KOPT-K1 (cell line): ENCODE results near the gene ZNRF4.

Source experiments
- H3K27ac ChIP-seq: fragments of 200-600 bp; sonication (generic); 2 replicates; pipeline ENCODE4 v1.5.1; 2016; ENCODE audit warnings: antibody characterized with exemption, mild to moderate bottlenecking, low read depth, low read length; ENCODE audit not compliant: poor library complexity, severe bottlenecking
- H3K36me3 ChIP-seq: fragments of 200-600 bp; sonication (generic); 2 replicates; pipeline ENCODE4 v1.5.1; 2017; ENCODE audit warnings: antibody characterized with exemption, mild to moderate bottlenecking, low read length, moderate library complexity; ENCODE audit not compliant: insufficient read depth
- H3K9me3 ChIP-seq: fragments of 200-600 bp; sonication (generic); 2 replicates; pipeline ENCODE4 v1.5.1; 2017; ENCODE audit warnings: antibody characterized with exemption, low read length, mild to moderate bottlenecking; ENCODE audit not compliant: insufficient read depth, poor library complexity, severe bottlenecking

Gene ZNRF4

DNA sequence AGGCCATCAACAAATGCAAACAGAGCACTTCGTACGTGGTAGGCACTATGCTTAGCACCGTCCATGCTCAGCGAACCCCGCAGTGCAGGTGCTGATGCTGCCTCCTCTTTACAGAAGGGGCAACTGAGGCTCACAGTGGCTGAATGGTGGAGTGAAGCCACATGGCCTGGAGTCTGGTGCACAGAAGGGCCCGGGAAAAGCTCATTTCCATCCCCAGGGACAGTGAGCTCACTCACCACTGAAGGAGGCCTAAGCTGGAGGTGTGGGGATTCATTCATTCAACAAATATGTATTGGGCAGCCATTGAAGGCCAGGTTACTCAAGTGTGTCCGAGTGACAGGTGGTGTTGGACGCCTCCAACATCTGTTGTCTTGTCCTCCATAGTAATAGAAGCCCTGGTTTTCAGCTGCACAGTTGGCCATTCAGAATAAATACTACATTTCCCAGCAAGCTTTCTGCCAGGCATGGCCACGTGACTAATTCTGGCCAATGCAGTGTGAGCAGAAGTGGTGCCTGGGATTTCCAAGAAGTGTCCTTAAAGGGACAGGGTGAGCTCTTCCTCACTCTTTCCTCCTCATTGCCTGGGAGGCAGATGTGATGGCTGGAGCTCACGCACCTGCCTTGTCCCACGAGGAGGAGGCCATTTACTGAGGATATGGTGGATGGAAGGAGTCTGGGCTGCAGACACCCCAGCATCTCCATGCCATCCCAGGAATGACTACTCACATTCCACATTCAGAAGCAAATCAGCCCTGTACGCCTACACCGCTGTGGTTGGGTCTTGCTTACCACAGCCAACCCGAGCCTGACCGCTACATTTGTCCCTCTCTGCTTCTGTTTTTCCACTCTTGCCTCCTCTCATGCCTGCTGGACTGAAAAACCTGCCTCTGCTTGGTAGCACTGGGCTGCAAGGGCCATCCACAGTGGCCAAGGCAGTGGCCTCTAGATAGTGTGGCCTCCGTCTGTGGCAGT is 2.3 kb upstream of the ZNRF4 start:
- H3K27ac ChIP-seq: no peak overlapping the region
- H3K36me3 ChIP-seq: no peaks in the 10 kb centered on the region
- H3K9me3 ChIP-seq: no peaks in the 10 kb centered on the region

DNA sequence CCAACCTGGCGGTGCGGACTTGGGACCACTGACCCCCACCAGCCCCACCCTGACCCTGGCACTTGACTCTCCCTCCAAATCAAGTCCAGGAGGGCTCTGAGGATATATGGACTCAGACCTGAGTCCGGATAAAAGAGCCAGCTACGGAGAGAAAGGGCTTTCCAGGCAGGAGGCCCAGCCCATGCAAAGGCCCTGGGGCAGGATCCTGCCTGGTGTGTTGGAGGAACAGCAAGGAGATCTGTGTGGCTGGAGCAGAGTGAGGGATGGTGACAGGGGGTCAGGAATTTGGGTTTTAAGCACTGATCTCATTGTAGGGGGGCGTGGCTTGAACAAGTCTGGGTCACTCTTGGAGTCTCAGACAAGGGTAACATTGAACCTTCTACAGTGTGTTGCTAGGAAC is 474 bp upstream of the ZNRF4 start:
- Histone ChIP-seq H3K9me3 (no peaks in the 10 kb centered on the region), H3K36me3 (no peaks in the 10 kb centered on the region), H3K27ac (no peak overlapping the region)

DNA sequence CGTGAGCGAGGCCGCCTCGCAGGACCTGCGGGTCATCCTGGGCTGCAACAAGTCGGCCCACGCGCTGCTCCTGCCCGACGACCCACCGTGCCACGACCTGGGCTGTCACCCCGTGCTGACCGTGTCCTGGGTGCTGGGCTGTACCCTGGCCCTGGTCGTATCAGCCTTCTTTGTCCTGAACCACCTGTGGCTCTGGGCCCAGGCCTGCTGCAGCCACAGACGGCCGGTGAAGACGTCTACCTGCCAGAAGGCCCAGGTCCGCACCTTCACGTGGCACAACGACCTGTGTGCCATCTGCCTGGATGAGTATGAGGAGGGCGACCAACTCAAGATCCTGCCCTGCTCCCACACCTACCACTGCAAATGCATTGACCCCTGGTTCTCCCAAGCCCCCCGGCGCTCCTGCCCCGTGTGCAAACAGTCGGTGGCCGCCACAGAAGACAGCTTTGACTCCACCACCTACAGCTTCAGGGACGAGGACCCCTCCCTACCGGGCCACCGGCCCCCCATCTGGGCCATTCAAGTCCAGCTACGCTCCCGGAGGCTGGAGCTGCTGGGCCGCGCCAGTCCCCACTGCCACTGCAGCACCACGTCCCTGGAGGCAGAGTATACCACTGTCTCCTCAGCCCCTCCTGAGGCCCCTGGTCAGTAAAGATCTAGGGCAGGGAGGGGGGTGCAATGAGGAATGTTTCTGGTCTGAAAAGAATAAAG is 1.1 kb downstream of the ZNRF4 start:
- Histone ChIP-seq H3K9me3 (no peaks in the 10 kb centered on the region), H3K36me3 (no peaks in the 10 kb centered on the region), H3K27ac (no peak overlapping the region)

DNA sequence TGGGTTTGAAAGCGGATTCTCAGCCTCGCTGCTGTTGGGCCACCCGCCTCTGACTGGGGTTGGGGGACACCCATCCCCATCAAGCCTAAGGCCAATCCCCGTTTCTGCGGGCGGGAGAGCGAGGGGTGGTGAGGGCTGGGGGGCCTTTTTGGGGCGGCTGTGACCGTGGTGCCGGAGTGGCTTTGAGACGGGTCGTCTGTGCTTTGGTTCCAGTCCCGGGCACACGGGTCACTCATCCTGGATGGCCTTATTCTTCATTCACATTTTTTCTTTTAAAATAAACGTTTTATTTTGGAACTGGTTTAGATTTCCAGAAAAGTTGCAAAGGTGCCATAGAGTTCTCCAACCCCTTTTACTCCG is 1.6 kb downstream of the ZNRF4 start:
- Histone ChIP-seq H3K9me3 (no peaks in the 10 kb centered on the region), H3K36me3 (no peaks in the 10 kb centered on the region), H3K27ac (no peak overlapping the region)

DNA sequence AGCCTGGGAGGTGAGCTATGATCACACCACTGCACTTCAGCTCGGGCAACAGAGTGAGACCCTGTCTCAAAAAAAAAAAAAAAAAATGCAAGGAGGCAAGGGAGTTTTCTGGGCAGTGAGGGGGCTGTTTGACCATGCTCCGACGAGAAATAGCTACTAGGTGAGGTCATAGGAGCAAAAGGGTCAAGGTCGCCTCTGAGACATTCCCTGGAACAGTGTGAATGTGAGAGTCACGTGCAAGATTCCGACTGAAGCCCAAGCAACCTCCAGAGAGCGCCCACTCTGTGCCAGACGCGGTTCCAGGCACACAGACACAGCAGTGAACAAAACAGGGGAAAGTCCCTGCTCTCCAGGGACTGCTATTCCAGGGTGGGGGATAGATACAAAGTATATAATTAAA is 2.5 kb downstream of the ZNRF4 start:
- H3K36me3 ChIP-seq: no peaks in the 10 kb centered on the region
- no peak overlapping the region for H3K27ac ChIP-seq
- H3K9me3 ChIP-seq: peaks cover 1% of the 10 kb centered on the region

DNA sequence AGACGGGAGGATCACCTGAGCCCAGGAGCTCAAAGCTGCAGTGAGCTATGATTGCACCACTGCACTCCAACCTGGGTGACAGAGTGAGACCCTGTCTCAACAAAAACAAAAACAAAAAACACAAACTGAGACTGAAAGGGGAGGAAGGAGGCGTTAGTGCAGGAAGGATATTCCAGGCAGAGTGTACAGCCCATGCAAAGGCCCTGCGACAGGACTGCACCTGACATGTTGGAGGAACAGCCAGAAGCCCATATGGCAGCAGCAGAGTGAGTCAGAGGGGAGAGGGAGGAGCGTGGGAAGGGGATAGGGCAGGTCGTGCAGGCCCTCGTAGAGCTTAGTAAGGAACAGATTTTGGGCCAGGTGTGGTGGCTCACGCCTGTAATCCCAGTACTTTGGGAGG is 3.2 kb downstream of the ZNRF4 start:
- no peak overlapping the region for H3K27ac ChIP-seq
- peaks cover 6% of the 10 kb centered on the region for H3K9me3 ChIP-seq
- no peaks in the 10 kb centered on the region for H3K36me3 ChIP-seq

DNA sequence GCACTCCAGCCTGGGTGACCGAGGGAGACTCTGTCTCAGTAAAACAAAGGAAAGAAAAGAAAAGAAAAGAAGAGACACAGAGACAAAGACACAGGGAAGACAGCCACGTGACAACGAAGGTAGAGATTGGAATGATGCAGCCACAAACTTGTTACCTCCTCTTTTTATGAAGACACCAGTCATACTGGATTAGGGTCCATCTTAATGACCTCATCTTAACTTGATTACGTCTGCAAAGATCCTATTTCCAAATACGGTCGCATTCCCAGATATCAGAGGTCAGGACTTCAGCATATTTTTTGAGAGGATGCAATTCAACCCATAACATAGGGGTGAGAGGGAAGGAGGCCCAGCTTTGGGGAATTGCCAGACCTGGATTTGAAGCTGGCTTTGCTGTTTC is 4.1 kb downstream of the ZNRF4 start:
- Histone ChIP-seq H3K36me3 (no peaks in the 10 kb centered on the region), H3K9me3 (peaks cover 6% of the 10 kb centered on the region), H3K27ac (no peak overlapping the region)

DNA sequence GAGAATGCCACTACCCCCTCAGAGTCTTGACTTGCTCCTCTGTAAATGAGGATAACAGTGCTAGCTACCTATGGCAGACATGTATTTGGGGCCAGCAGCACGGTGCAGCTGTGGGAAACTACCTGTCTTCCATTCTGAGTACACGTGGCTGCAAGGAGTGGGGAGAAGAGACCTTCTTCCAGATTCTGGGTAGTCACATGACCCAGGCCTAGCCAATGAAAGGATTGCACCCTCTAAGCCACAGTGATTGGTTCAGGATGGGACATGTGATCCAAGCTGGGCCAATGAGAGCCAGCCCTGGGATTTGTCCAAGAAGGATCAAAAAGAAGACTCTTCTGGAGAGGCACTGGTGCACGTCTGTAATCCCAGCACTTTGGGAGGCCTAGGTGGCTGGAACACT is 5.5 kb downstream of the ZNRF4 start:
- Histone ChIP-seq H3K36me3 (no peaks in the 10 kb centered on the region), H3K9me3 (peaks cover 6% of the 10 kb centered on the region)

DNA sequence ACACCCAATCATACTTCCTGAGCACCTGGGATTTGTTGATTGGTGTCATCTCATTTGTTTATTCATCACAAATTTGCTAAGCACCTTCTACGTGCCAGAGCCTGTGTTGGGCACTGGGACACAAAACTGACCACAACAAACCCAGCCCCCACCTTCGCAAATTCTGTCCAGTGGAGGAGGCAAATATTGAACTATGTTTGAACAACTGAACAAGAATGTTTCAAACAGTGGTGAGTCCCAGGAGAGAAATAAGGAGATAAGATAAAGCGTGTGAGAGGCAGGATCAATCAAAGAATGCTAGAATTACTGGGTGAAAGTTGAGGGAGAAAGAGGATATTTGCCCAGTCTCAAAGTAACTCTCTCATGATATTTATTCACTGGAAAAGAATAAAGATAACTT is 8.7 kb downstream of the ZNRF4 start:
- Histone ChIP-seq H3K36me3 (no peaks in the 10 kb centered on the region), H3K27ac (no peak overlapping the region), H3K9me3 (peaks cover 6% of the 10 kb centered on the region)

More for the DNA sequence above, 5.5 kb downstream of the ZNRF4 start:
- H3K27ac ChIP-seq: no peak overlapping the region

DNA sequence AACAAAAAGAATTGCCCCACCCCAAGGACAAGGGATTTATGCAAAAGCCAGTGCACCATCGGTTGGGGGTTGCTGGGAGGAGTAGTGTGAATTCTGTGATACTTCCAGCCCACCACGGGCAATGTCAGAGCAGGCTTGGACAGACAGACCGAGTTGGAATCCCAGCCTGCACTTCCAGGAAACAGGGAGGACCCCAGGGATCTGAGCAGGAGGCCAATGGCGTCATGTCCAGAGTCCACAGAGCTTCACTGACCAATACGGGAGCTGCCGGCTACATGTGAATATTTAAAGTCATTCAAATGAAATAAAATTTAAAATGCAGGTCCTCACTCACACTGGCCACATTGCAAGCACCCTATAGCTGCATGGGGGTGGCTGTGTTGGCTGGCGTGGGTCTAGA is 10.9 kb downstream of the ZNRF4 start:
- no peak overlapping the region for H3K27ac ChIP-seq

DNA sequence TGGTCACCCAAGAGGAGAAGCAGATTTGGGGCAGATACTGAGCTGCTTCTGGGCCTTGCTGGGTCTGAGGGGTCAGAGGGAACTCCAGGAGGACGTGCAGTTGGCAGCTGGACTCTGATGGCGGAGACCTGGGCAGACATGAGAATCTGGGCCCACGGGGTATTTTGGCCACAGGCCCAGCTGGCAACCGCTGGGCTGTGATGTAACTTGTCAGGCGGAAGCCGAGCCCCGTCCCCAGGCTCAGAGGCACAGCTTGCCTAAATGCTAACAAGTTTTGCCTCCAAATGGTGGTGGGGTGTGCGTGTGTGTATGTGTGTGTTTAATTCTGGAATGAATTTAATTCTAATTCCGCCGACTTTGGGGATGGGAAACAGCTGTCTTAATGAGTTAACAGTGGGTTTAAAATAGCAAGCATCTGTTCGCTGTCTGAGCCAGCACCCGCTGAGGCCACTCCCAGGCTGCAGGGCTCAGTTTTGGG is 11.6 kb downstream of the ZNRF4 start:
- H3K27ac ChIP-seq: no peak overlapping the region

More for the DNA sequence above, 10.9 kb downstream of the ZNRF4 start:
- Histone ChIP-seq H3K9me3 (peaks cover 6% of the 10 kb centered on the region), H3K36me3 (no peaks in the 10 kb centered on the region)

DNA sequence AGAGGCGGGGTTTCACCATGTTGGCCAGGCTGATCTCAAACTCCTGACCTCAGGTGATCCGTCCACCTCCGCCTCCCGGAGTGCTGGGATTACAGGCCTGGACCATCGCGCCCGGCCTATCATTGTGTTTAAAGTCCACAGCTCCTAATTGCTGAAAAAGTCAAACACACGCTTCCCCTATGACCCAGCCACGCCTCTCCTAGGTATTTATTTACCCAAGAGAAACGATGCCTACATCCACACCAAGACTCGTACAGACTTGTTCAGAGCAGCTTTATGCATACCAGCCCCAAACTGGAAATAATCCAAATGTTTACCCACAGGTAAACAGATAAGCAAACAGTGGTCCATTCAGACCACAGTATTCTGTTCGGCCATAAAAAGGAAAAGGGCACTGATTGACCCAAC is 15.1 kb downstream of the ZNRF4 start:
- Histone ChIP-seq H3K27ac (no peak overlapping the region), H3K9me3 (no peaks in the 10 kb centered on the region), H3K36me3 (no peaks in the 10 kb centered on the region)

More for the DNA sequence above, 11.6 kb downstream of the ZNRF4 start:
- no peaks in the 10 kb centered on the region for H3K36me3 ChIP-seq
- H3K9me3 ChIP-seq: peaks cover 6% of the 10 kb centered on the region

DNA sequence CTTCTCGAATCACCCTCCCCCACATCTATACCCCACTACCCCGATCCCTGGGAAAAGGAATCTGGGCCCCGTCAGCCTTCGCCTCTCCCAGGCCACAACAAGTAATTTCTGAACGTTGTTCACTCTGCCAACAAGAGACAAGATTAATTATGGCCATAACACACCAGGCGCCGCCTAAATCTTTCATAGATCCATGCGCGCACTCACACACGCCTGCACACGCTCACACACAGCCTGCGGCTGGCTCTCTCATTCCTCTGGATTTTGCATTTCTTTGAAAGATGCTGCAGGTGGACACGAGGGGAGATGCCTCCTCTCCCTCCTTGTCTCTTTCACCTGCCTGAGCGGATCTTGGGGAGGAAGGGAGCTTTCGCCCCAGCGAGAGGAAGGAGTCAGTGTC is 17.1 kb downstream of the ZNRF4 start:
- H3K27ac ChIP-seq: no peak overlapping the region

DNA sequence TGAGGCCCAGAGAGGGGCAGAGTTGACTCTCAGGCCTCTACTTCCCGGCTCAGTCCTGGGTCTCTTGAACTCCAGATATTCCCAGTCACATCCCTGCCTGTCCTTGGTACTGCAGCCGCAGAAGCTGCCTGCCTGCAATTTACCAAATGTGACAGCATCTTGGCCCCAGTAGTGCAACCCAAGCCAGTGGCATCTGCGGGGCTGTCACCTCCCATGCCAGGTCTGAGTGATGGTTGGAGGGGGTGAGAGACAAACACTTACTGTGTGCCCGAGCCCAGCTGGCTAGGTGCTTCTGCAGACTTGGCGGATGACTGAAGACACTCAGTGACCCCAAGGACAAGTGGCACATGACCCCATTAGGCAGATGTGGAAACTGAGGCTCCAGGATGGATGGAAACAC is 18.4 kb downstream of the ZNRF4 start:
- Histone ChIP-seq H3K9me3 (no peaks in the 10 kb centered on the region), H3K36me3 (no peaks in the 10 kb centered on the region), H3K27ac (no peak overlapping the region)

More for the DNA sequence above, 17.1 kb downstream of the ZNRF4 start:
- no peaks in the 10 kb centered on the region for H3K9me3 ChIP-seq
- H3K36me3 ChIP-seq: no peaks in the 10 kb centered on the region

DNA sequence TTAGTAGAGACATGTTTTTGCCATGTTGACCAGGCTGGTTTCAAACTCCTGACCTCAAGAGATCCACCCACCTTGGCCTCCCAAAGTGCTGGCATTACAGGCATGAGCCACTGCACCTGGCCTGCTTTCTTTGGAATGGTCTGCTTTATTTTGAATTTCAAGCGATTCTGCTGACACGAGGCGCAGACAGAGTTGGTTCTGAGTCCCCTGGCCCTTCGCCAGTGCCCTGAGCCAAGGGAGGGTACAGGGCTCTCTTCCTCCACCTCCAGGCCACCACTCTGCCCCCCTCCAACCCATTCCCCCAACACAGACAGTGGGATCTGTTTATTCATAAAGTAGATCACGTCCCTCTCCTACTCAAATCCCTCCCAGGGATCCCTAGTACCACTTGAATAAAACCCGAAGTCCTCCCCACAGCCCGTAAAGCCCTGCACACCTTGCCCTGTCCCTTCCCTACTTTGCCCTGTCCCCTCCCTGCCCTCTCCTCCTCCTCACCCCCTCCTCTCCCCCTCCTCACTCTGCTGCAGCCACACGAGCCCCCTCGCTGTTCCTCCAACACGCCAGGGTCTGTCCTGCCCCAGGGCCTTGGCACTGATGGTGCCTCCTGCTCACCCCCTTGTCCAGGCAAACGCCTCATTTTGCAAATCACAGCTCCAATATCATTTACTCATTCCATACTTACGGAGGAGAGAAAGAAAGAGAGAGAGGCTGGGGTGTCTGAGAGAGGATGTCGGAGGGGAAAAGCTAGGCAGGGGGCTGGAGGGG is 22.4 kb downstream of the ZNRF4 start:
- Histone ChIP-seq H3K9me3 (peaks cover 14% of the 10 kb centered on the region), H3K36me3 (no peaks in the 10 kb centered on the region), H3K27ac (no peak overlapping the region)
